ENCODE data around the gene CDC42SE1. TPM values are rescaled to one million over a fixed set of nuclear protein-coding genes. Genes with fewer than 3 reads are reported as not detected.

The CDC42SE1 gene
- polyA plus RNA-seq, 1 experiment, result 60.4 TPM

DNA sequence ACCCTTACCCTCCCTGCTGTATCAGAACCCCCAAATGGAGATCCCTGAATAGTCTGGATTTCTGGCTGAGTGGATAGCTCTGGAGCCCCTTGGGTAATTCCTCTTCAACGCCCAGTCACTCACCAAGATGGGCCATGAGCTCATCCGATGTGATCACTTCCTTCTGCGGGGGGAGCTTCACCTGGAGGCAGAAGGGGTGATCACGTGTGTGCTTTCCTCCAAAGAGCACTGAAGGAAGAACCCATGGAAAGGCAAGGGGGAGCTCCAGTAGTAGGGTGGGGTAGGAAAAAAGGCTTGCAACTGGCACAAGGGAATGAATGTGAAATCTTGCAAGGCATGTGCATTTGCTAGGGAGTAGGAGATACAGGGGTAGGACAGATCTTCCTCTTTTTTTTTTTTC lies 57.8 kb downstream of the CDC42SE1 start:
- Histone ChIP-seq H3K36me3 (ENCODE audit: control insufficient read depth, insufficient read depth, low read length) (peaks cover 6% of the 10 kb centered on the region), H3K4me3 (ENCODE audit: low read depth, low read length) (no peak overlapping the region), H3K27me3 (ENCODE audit: control insufficient read depth, insufficient read depth, low read length) (no peaks in the 10 kb centered on the region)
- ChIA-PET POLR2A (interaction anchor here (0.5 kb wide), 1 partner anchor 56 kb away, joined by 3 read pairs; no protein-coding TSS in a partner anchor), CTCF (interaction anchor here (0.9 to 1.3 kb wide), 3 partner anchors 11 to 23 kb away, joined by 3 to 5 read pairs (median 5); no protein-coding TSS in a partner anchor)
- no peak for DNase-seq (ENCODE audit: low read depth)
- no peak for TF ChIP-seq CTCF (IDR thresholded peaks at IDR 0.05; ENCODE audit: insufficient read depth, low read depth, low read length)

Small RNA genes lying within 50 kb of the gene (small RNA-seq; reads per million reads assigned to genes)
- not detected for gene RNU6-884P (ENCODE audit: insufficient read length, low read depth, low replicate concordance)

Other genes starting within 250 kb of the CDC42SE1 start
- gene ARNT, start 183.0 kb downstream of the CDC42SE1 start, polyA plus RNA-seq (2011; rRNA removed), result 31.4 and 38.8 TPM in 2 replicates
- not detected in 2 replicates for gene CTXND2, start 172.5 kb downstream of the CDC42SE1 start, polyA plus RNA-seq (2011; rRNA removed)
- 26.2 and 30.7 TPM in 2 replicates for gene SETDB1, start 133.3 kb downstream of the CDC42SE1 start, polyA plus RNA-seq (2011; rRNA removed)
- 202 and 239 TPM in 2 replicates for gene CERS2, start 84.8 kb downstream of the CDC42SE1 start, polyA plus RNA-seq (2011; rRNA removed)
- 0.07 and 0.21 TPM in 2 replicates for gene ANXA9, start 77.3 kb downstream of the CDC42SE1 start, polyA plus RNA-seq (2011; rRNA removed)
- gene MINDY1, start 52.7 kb downstream of the CDC42SE1 start, polyA plus RNA-seq (2011; rRNA removed), result 9.7 and 13.0 TPM in 2 replicates
- gene PRUNE1, start 51.2 kb downstream of the CDC42SE1 start, polyA plus RNA-seq (2011; rRNA removed), result 16.2 and 17.0 TPM in 2 replicates
- gene BNIPL, start 23.0 kb downstream of the CDC42SE1 start, polyA plus RNA-seq (2011; rRNA removed), result 0.18 and 0.31 TPM in 2 replicates
- gene C1orf56, start 11.9 kb downstream of the CDC42SE1 start, polyA plus RNA-seq (2011; rRNA removed), result 1.6 and 2.0 TPM in 2 replicates
- gene MLLT11, start 775 bp upstream of the CDC42SE1 start, polyA plus RNA-seq (2011; rRNA removed), result 4.1 and 6.5 TPM in 2 replicates
- 16.2 and 16.7 TPM in 2 replicates for gene GABPB2, start 11.1 kb upstream of the CDC42SE1 start, polyA plus RNA-seq (2011; rRNA removed)
- gene SEMA6C, start 87.0 kb upstream of the CDC42SE1 start, polyA plus RNA-seq (2011; rRNA removed), result 1.5 and 1.8 TPM in 2 replicates
- not detected in 2 replicates for gene TNFAIP8L2, start 97.0 kb upstream of the CDC42SE1 start, polyA plus RNA-seq (2011; rRNA removed)
- gene LYSMD1, start 106.3 kb upstream of the CDC42SE1 start, polyA plus RNA-seq (2011; rRNA removed), result 8.5 and 10.2 TPM in 2 replicates
- 27.4 and 29.7 TPM in 2 replicates for gene SCNM1, start 106.5 kb upstream of the CDC42SE1 start, polyA plus RNA-seq (2011; rRNA removed)
- gene TMOD4, start 116.4 kb upstream of the CDC42SE1 start, polyA plus RNA-seq (2011; rRNA removed), result 0.16 and 0.18 TPM in 2 replicates
- gene VPS72, start 130.6 kb upstream of the CDC42SE1 start, polyA plus RNA-seq (2011; rRNA removed), result 60.4 and 71.0 TPM in 2 replicates
- 138 and 171 TPM in 2 replicates for gene PIP5K1A, start 138.9 kb upstream of the CDC42SE1 start, polyA plus RNA-seq (2011; rRNA removed)
- 199 and 255 TPM in 2 replicates for gene PSMD4, start 195.1 kb upstream of the CDC42SE1 start, polyA plus RNA-seq (2011; rRNA removed)
- 12.5 and 19.8 TPM in 2 replicates for gene ZNF687, start 222.7 kb upstream of the CDC42SE1 start, polyA plus RNA-seq (2011; rRNA removed)

Measured in BJ (cell line).